NOMO-1 (cell line): ENCODE measurements around the gene CWC22.
"Not testable (repeated sequence)": the region's sequence is repeated elsewhere in the genome, so short reads cannot be mapped to it uniquely, and the experiment has no call there.

Experiments
- DNase-seq, 2 experiments: peaks; one replicate each; lab custom pipeline; 2025; ENCODE audit not compliant: unreplicated experiment in 2 of 2; lab: John Stamatoyannopoulos, UW

Gene CWC22

DNA sequence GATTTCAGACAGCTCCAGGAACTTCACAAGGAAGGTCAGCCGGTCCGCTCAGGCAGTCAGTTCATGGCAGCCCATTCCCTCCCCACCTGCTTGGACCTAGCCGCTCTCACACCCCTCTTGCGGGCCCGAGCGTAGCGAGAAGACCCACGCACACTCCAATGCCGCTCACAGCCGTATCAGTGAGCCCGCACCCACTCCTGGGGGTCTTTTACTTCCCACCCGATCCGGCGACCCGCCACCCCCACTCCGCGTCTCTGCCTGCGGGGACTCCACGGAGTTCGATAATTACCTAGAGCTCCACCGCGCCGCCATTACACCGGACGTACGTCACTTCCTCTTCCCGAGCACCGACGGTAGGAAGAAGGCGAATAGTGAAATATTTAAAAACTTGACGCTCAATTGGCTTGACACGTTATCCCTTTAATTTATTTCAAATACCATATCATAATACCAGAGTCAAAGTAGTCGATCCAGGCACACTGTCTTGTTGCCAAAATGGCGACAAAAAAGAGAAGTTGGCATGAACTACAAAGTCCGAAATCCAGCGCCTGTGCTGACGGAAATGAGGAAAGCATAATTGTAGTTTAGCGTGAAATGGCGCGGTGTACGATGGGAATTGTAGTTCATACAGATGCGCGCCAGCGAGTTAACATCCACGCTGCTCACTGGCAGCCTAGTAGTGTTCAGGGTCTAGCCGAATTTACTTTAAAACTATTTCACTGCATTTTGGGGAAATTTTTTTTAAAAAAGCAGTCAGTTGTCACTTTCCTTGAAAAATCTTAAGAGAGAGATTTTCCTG, at the start of gene CWC22:
TSS of gene CWC22 (minus strand) at position 517 of the 799 bp plus-strand sequence. CDS start 13,956 bp downstream, outside the sequence.
- peak; percentile 90 to 94 for DNase-seq

- DNase-seq = no peak
Measured at GRCh38 chr2:180056367-180057118, 49.4 kb upstream of the CWC22 start.

DNA sequence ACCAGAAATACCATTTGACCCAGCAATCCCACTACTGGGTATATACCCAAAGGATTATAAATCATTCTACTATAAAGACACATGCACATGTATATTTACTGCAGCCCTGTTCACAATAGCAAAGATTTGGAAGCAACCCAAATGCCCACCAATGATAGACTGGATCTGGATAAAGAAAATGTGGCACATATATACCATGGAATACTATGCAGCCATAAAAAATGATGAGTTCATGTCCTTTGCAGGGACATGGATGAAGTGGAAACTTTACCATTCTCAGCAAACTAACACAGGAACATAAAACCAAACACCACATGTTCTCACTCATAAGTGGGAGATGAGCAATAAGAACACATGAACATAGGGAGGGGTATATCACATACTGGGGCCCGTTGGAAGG, 47.5 kb upstream of the CWC22 start:
- DNase-seq = not testable (repeated sequence)

DNA sequence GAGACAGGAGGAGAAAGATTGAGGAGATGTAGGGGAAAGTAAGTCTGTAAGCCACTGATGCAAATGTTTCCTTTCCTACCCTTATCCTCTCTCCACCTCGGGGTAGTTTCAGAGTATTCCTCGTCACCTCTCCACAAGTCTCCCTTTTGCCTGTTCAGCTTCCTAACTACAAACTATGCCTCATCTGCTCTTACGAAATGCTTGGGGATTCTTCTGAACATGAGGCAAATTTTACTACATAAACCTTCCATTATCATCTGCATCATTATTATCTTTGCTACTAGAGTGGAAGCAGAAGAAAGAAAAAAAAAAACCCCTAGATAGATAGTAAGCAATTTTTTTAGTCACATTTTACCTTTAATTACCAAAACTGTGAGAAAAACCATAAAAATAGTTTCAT, 43.1 kb upstream of the CWC22 start:
- no peak for DNase-seq

DNA sequence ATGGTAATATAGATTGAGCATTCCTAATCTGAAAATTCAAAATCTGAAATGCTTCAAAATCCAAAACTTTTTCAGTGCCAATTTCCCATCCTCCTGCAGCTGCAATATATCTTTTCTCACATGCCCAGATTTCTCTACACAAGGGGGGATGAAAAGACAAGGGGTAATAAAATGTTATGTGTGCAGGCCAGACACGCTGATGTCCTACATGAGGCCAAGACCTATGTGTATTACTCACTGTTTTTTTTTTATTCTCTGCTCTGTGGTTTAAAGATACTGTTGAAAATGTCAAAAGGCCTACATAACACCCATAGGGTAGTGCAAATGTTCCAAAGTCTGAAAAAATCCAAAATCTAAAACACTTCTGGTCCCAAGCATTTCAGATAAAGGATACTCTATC, 41.2 kb upstream of the CWC22 start:
- DNase-seq = no peak

- DNase-seq = no peak
Measured at GRCh38 chr2:180046776-180047175, 39.7 kb upstream of the CWC22 start.

- DNase-seq = no peak
Measured at GRCh38 chr2:180046202-180046601, 39.1 kb upstream of the CWC22 start.

- DNase-seq = no peak
Measured at GRCh38 chr2:180040146-180040925, 33.2 kb upstream of the CWC22 start.

DNA sequence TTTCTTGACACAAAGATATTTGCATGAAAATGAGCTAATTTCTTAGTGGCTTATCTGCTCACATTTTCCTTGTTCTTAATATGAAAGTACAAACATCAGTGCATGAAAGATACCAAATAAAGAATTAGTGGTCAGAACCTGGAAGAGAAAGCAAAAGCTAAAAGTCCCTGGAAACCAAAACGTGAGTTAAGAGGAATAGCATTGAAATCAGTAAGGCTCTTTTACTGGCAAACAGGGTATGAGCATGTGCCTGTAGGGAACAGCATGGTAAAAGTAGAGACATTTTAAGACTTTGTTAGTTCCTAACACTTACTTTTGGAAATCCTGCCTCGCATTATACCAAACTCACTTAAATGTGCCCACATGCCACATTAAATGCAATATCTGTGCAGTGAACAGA, 31.9 kb upstream of the CWC22 start:
- no peak for DNase-seq

DNA sequence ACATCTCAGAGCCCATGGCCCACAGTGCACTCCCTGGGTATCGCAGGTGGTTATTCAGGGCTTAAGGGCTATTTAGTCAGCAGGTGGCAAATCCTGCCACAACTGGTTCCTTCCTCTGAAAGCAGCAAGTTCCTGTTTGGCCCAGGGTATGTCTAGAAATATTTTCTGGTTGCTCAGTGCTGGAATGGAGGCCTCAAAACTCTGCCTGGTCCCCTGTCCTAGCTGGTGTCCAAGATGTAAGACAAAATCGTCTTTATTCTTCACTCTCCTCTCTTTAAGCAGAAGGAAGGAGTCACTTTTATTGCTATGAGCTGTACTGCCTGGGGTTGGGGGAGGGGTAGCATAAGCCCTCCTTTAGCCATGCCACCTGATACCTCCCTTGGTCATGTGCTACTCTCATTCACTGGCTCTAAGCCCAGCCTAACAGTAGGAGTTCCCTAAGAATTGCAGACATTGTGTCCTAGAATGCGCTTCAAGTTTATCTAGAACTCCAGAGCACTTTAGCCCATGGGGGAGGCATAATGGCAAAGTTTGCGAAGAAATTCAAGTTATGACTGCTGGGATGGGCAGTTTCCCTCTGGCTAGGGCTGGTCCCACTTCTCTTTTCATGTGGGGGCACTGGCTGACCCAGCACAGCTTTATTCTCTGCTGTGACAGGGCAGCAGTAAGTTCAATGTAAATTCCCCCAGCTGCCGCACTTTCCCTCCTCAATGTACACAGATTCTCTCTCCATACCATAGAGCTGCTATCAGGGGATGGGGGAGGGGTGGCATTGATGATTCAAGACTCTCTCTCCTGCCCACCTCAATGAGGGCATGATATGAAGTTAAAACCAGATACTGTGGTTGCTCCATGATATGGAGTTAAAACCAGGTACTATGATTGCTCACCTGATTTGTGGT, 27.1 kb upstream of the CWC22 start:
- DNase-seq = no peak

GRCh38 chr2:180029575-180029974, 22.5 kb upstream of the CWC22 start:
- no peak for DNase-seq

- no peak for DNase-seq
Measured at GRCh38 chr2:180021850-180022249, 14.8 kb upstream of the CWC22 start.

DNA sequence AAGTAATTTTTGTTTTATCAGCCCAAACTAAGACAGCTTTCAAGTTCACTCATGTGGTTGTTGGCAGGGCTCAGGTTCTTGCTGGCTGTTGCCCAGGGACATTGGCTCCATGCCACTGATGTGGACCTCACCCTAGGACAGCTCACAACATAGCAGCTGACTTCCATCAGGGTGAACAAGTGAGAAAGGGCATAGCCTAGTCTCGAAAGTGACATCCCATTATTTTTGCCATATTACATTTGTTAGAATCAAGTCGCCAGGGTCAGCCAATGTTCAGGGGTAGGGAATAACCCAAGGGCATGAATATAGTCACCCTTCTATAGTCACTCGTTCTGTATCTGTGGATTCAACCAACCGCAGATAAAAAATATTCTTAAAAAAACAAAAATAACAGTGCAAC, 10.7 kb upstream of the CWC22 start:
- DNase-seq = no peak

DNA sequence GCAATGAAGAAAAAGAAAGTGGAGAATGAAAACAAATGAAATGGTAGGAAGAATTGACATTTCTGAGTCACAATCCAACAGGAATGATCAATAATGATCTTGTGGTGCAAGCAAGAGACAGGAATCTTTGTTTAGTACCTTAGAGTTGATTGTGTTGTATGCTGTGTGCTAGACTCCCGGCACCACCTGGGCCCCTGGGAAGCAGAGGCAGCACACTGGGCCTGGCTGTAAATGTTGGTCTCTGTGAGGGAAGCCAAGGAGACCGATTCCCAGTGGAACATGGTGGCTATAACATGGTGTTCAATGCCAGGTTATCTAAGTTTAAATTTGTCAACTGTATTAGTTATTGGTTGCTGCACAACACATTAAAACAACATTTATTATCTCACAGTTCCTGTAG, 9.8 kb upstream of the CWC22 start:
- DNase-seq = no peak

DNA sequence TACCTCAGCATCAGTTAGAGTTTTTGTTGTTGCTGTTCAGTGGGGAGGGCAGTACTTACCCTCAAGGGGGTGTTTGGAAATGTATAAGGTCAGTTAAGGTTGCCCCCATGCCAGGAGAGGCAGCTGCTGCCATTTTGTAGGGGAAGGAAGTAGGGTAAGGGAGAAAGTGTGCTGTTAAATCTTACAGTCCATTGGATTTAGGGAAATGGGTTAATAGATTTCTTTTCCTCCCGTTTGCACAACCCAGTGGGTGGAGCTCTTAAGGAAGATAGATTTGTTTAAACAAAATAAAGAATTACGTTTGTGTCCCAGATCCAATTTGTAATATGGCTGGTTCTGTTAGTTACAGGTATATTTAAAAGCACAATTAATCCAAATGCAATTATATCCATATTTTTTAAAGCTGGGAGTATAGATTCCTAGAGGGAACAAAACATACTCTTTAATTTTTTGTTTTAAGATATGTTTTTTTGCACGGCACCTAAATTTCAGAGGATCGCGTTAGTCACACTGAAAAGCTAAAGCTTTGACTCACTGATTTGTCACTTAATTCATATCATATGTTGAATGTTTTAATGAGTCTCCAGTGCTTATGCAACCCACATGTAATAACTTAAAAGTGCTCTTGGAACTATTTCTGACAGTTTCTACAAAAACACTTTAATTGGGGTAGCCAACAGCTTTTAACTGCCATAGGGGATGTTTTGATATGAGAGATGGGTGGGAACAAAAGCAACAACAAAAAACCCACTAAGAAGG, 9.0 kb upstream of the CWC22 start:
- DNase-seq = peak in 1 of 2 experiments; percentile 28

GRCh38 chr2:180012523-180012922, 5.4 kb upstream of the CWC22 start:
- no peak for DNase-seq

GRCh38 chr2:180010701-180011100, 3.6 kb upstream of the CWC22 start:
- no peak for DNase-seq

GRCh38 chr2:180006231-180006630, 866 bp downstream of the CWC22 start:
- peak in 1 of 2 experiments; percentile 39 for DNase-seq

- DNase-seq = not testable (repeated sequence)
Measured at GRCh38 chr2:180005465-180005864, 1.6 kb downstream of the CWC22 start.

- no peak for DNase-seq
Measured at GRCh38 chr2:180004731-180005130, 2.4 kb downstream of the CWC22 start.
